CD14-positive monocyte (primary cell): ENCODE results near the gene RBKS. TPM values are rescaled to one million over a fixed set of nuclear protein-coding genes. Genes with fewer than 3 reads are reported as not detected.

Source experiments
- DNase-seq, 3 donors: peaks; one replicate each; pipeline ENCODE4 v3.0.0-alpha.2; 2011 to 2022
- H2AFZ ChIP-seq: 2 replicates; pipeline ENCODE4 v1.6.0; 2012; ENCODE audit warnings: mild to moderate bottlenecking, low read depth, low read length, inconsistent platforms; ENCODE audit not compliant: insufficient read depth, poor library complexity, severe bottlenecking
- H3K27ac ChIP-seq, 2 donors: 1 replicate in 1 of 2; 2 replicates in 1 of 2; pipeline ENCODE4 v1.5.1; 2012 to 2013; ENCODE audit warnings: low read length in 2 of 2, control low read depth in 1 of 2, inconsistent platforms in 1 of 2, low read depth in 1 of 2, mild to moderate bottlenecking in 1 of 2
- H3K27me3 ChIP-seq, 2 donors: one replicate each; pipeline versions ENCODE4 v1.6.0 to v1.6.1; 2011 to 2013; ENCODE audit warnings: low read length in 2 of 2; ENCODE audit not compliant: control insufficient read depth in 2 of 2, insufficient read depth in 2 of 2
- H3K36me3 ChIP-seq, 2 donors: replicated peaks in 1 of 2; 1 replicate in 1 of 2; 2 replicates in 1 of 2; pipeline versions ENCODE4 v1.5.1 to v1.6.1; 2012 to 2013; ENCODE audit warnings: low read length in 2 of 2, control low read depth in 1 of 2, inconsistent platforms in 1 of 2, mild to moderate bottlenecking in 1 of 2; ENCODE audit not compliant: insufficient read depth in 2 of 2, control insufficient read depth in 1 of 2
- H3K4me1 ChIP-seq, 2 donors: 1 replicate in 1 of 2; 2 replicates in 1 of 2; pipeline versions ENCODE4 v1.5.1 to v1.6.1; 2012 to 2013; ENCODE audit warnings: low read length in 2 of 2, control low read depth in 1 of 2, inconsistent platforms in 1 of 2, mild to moderate bottlenecking in 1 of 2, moderate library complexity in 1 of 2; ENCODE audit not compliant: insufficient read depth in 2 of 2, control insufficient read depth in 1 of 2
- H3K4me2 ChIP-seq: replicated peaks from 2 replicates; pipeline ENCODE3; 2012; ENCODE audit warnings: low read length, moderate library complexity, mild to moderate bottlenecking; ENCODE audit not compliant: poor library complexity, severe bottlenecking; ENCODE audit errors: extremely low read depth
- H3K4me3 ChIP-seq, 3 experiments: fragments of 200-600 bp in 1 of 3; sonication (generic) in 1 of 3; replicated peaks in 1 of 3; 1 replicate in 2 of 3; 2 replicates in 1 of 3; pipeline ENCODE4 v1.5.1; 2011 to 2013; ENCODE audit warnings: low read length in 3 of 3, mild to moderate bottlenecking in 3 of 3, control low read depth in 2 of 3, low read depth in 2 of 3, inconsistent platforms in 1 of 3, moderate library complexity in 1 of 3
- H3K79me2 ChIP-seq: 2 replicates; pipeline ENCODE4 v1.6.0; 2012; ENCODE audit warnings: mild to moderate bottlenecking, control low read depth, inconsistent platforms, low read length, moderate library complexity; ENCODE audit not compliant: insufficient read depth
- H3K9ac ChIP-seq: 2 replicates; pipeline ENCODE4 v1.6.0; 2017; ENCODE audit warnings: low read length, mild to moderate bottlenecking; ENCODE audit not compliant: insufficient read depth, poor library complexity, severe bottlenecking
- H3K9me3 ChIP-seq, 2 donors: replicated peaks in 1 of 2; 1 replicate in 1 of 2; 2 replicates in 1 of 2; pipeline versions ENCODE4 v1.5.1 to v1.6.1; 2012 to 2013; ENCODE audit warnings: low read length in 2 of 2, control low read depth in 1 of 2; ENCODE audit not compliant: control insufficient read depth in 1 of 2, insufficient read depth in 1 of 2
- H4K20me1 ChIP-seq: 2 replicates; pipeline ENCODE4 v1.6.0; 2012; ENCODE audit warnings: mild to moderate bottlenecking, low read length, control low read depth, moderate library complexity; ENCODE audit not compliant: insufficient read depth
- H3K27ac Mint-ChIP-seq, 7 donors: one replicate each; pipeline ENCODE4 v1.8.0; 2020; ENCODE audit warnings: mild to moderate bottlenecking in 7 of 7, mixed read lengths in 7 of 7, moderate library complexity in 6 of 7, inconsistent platforms in 2 of 7
- H3K27me3 Mint-ChIP-seq, 3 donors: one replicate each; pipeline ENCODE4 v1.8.0; 2021 to 2022; ENCODE audit warnings: low read depth in 3 of 3, mild to moderate bottlenecking in 3 of 3, mixed read lengths in 3 of 3, moderate library complexity in 3 of 3, inconsistent platforms in 1 of 3
- H3K36me3 Mint-ChIP-seq, 2 donors: one replicate each; pipeline ENCODE4 v1.8.0; 2020; ENCODE audit warnings: mixed read lengths in 2 of 2, inconsistent platforms in 1 of 2, mild to moderate bottlenecking in 1 of 2
- H3K4me1 Mint-ChIP-seq: one replicate; pipeline ENCODE4 v1.8.0; 2020; ENCODE audit warnings: mild to moderate bottlenecking, mixed read lengths
- H3K4me3 Mint-ChIP-seq, 2 donors: one replicate each; pipeline ENCODE4 v1.8.0; 2020; ENCODE audit warnings: mild to moderate bottlenecking in 2 of 2, mixed read lengths in 2 of 2, moderate library complexity in 1 of 2
- H3K9me3 Mint-ChIP-seq, 7 donors: one replicate each; pipeline ENCODE4 v1.8.0; 2020 to 2022; ENCODE audit warnings: mixed read lengths in 7 of 7, mild to moderate bottlenecking in 6 of 7, moderate library complexity in 6 of 7, inconsistent platforms in 2 of 7
- CTCF ChIP-seq: fragments of 200-600 bp; IDR thresholded peaks from one replicate; pipeline ENCODE4 v1.8.0; 2022; ENCODE audit warnings: antibody characterized with exemption, mild to moderate bottlenecking
- WGBS: methylation state at CpG from one replicate; pipeline ENCODE4 v1.1.5; 2013; ENCODE audit warnings: missing lambda C conversion rate; ENCODE audit not compliant: insufficient coverage; 5-methylcytosine and 5-hydroxymethylcytosine counted together
- intact Hi-C, 2 donors: fragments of 100-400 bp; cut with micrococcal nuclease; formaldehyde crosslinking; loops; one replicate each; pipeline versions ENCODE4 v1.15.0 to v1.15.1; 2023
- polyA plus RNA-seq, 3 donors: library from polyadenylated mRNA; depleted of rRNA in 1 of 3; unstranded in 2 of 3; stranded (reverse) in 1 of 3; fragments of 300-500 nt in 2 of 3; fragments of >200 nt in 1 of 3; fragmentation: Illumina TruSeq in 2 of 3; gene quantifications; 1 replicate in 2 of 3; 2 replicates in 1 of 3; pipeline ENCODE4 v1.2.3, GENCODE V29; 2012 to 2021

The RBKS gene
- polyA plus RNA-seq, 3 donors = 3.9 to 39.1 (median 4.3) TPM

GRCh38 chr2:27814758-27815157 is 75.4 kb downstream of the RBKS start:
- Histone ChIP-seq H3K36me3 (no peaks in the 10 kb centered on the region), H4K20me1 (no peaks in the 10 kb centered on the region), H3K9me3 (no peaks in the 10 kb centered on the region), H3K4me2 (no peak overlapping the region), H3K4me1 (peaks cover 39% of the 10 kb centered on the region in 2 donors), H2AFZ (no peak overlapping the region), H3K27me3 (no peaks in the 10 kb centered on the region), H3K79me2 (no peaks in the 10 kb centered on the region), H3K27ac (peak overlapping the region in 1 of 2 donors; percentile 29), H3K4me3 (no peak overlapping the region), H3K9ac (no peak overlapping the region)
- H3K4me3 Mint-ChIP-seq = peak overlapping the region in 1 of 2 donors; percentile 31
- peaks cover 0 to 1% (median 0%) of the 10 kb centered on the region in 3 donors for H3K27me3 Mint-ChIP-seq
- H3K4me1 Mint-ChIP-seq = peaks cover 42% of the 10 kb centered on the region
- H3K27ac Mint-ChIP-seq = peak overlapping the region in 1 of 7 donors; percentile 48
- H3K36me3 Mint-ChIP-seq = peaks cover 0 to 6% of the 10 kb centered on the region in 2 donors
- WGBS = 0% methylated on average over 1 of the region's 1 CpG
- no peak for TF ChIP-seq CTCF
- intact Hi-C loops = no loop called here
- H3K9me3 Mint-ChIP-seq = peaks cover 0 to 14% (median 5%) of the 10 kb centered on the region in 7 donors
- no peak for DNase-seq

DNA sequence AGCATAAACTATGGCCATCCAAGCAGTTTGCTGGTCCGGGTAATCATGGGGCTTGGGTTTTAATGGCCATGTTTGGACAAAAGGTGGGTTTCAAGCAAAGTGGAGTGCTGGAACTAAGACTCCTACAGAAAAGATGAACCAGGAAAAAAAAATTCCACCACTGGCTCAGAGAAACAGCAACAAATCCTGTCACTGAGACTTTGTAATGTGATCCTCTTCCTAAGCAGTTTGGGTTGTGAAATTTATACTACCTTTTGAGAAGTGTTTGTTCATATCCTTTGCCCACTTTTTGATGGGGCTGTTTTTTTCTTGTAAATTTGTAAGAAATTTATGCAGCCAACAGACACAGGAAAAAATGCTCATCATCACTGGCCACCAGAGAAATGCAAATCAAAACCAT is 78.4 kb downstream of the RBKS start:
- Histone ChIP-seq H4K20me1 (no peaks in the 10 kb centered on the region), H3K27ac (peak overlapping the region in 1 of 2 donors; percentile 89), H2AFZ (no peak overlapping the region), H3K9ac (no peak overlapping the region), H3K79me2 (peaks cover 22% of the 10 kb centered on the region), H3K4me1 (peaks cover 66 to 69% of the 10 kb centered on the region in 2 donors), H3K9me3 (no peaks in the 10 kb centered on the region), H3K4me2 (no peak overlapping the region), H3K4me3 (no peak overlapping the region), H3K27me3 (no peaks in the 10 kb centered on the region), H3K36me3 (no peaks in the 10 kb centered on the region)
- no peak for DNase-seq
- no peak for TF ChIP-seq CTCF
- Mint-ChIP-seq H3K4me3 (no peak overlapping the region), H3K27me3 (peaks cover 0 to 1% (median 0%) of the 10 kb centered on the region in 3 donors), H3K9me3 (peaks cover 0 to 4% (median 0%) of the 10 kb centered on the region in 7 donors), H3K27ac (peak overlapping the region in 6 of 7 donors; percentile 3 to 63 (median 28)), H3K4me1 (peaks cover 71% of the 10 kb centered on the region), H3K36me3 (no peaks in the 10 kb centered on the region)
- intact Hi-C loops = no loop called here
- 100% methylated on average over 1 of the region's 1 CpG for WGBS
